ENCODE data around the gene CDH26.

DNA sequence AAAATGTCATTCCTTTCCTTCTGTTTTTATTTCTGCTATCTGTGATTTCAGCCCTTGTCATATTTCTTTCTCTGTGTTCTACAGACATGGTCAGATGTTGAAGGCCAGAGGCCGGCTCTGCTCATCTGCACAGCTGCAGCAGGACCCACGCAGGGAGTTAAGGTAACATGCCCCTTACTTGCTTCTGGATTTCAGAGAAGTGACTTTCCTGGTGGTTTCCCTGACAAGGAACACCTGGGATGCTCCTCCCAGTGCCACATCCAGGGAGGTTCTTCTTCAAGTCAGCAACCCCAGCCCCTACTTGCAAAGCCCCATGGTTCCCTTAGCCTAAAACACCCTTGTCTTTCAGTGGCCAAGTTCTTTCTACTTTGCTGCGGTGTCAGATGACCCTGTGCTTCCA lies 41.3 kb downstream of the CDH26 start:
- TF ChIP-seq, protein P1, sequence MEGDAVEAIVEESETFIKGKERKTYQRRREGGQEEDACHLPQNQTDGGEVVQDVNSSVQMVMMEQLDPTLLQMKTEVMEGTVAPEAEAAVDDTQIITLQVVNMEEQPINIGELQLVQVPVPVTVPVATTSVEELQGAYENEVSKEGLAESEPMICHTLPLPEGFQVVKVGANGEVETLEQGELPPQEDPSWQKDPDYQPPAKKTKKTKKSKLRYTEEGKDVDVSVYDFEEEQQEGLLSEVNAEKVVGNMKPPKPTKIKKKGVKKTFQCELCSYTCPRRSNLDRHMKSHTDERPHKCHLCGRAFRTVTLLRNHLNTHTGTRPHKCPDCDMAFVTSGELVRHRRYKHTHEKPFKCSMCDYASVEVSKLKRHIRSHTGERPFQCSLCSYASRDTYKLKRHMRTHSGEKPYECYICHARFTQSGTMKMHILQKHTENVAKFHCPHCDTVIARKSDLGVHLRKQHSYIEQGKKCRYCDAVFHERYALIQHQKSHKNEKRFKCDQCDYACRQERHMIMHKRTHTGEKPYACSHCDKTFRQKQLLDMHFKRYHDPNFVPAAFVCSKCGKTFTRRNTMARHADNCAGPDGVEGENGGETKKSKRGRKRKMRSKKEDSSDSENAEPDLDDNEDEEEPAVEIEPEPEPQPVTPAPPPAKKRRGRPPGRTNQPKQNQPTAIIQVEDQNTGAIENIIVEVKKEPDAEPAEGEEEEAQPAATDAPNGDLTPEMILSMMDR (IDR thresholded peaks at IDR 0.05) = no peak
- TF ChIP-seq POLR2A (IDR thresholded peaks at IDR 0.05) = no peak
- TF ChIP-seq POLR2AphosphoS5 (IDR thresholded peaks at IDR 0.05) = no peak

Data from sigmoid colon (tissue), 4 donors.